Neural cell (in vitro differentiated cells): Measurements from ENCODE around the gene PEMT. TPM values are rescaled to one million over a fixed set of nuclear protein-coding genes. Genes with fewer than 3 reads are reported as not detected.

ENCODE experiments used
- H2AFZ ChIP-seq: fragments of 200-600, 300-800 bp; sonication (generic), shearing (Covaris generic); 2 replicates; pipeline ENCODE4 v1.6.0; 2014; ENCODE audit warnings: low read depth, mild to moderate bottlenecking, antibody characterized with exemption, low read length, moderate library complexity
- H3F3A ChIP-seq: fragments of 200-600 bp; shearing (Covaris generic); 2 replicates; pipeline ENCODE4 v1.6.1; 2016; ENCODE audit warnings: mild to moderate bottlenecking, moderate library complexity, mixed read lengths, antibody characterized with exemption, low read length; ENCODE audit not compliant: insufficient read depth, poor library complexity, severe bottlenecking
- H3K27ac ChIP-seq: fragments of 200-600, 300-800 bp; sonication (generic), shearing (Covaris generic); 2 replicates; pipeline ENCODE4 v1.5.1; 2014; ENCODE audit warnings: mild to moderate bottlenecking, low read length, moderate library complexity
- H3K27me3 ChIP-seq: fragments of 300-800, 200-600 bp; sonication (generic), shearing (Covaris generic); 2 replicates; pipeline ENCODE4 v1.6.0; 2014; ENCODE audit warnings: mild to moderate bottlenecking, low read depth, low read length, moderate library complexity; ENCODE audit not compliant: insufficient read depth
- H3K36me3 ChIP-seq: fragments of 300-800, 200-600 bp; sonication (generic), shearing (Covaris generic); 2 replicates; pipeline ENCODE4 v1.5.1; 2014; ENCODE audit warnings: mild to moderate bottlenecking, antibody characterized with exemption, low read length, moderate library complexity; ENCODE audit not compliant: insufficient read depth
- H3K4me2 ChIP-seq: fragments of 300-800, 200-600 bp; sonication (generic), shearing (Covaris generic); 2 replicates; pipeline ENCODE4 v1.6.0; 2014; ENCODE audit warnings: mild to moderate bottlenecking, low read length
- H3K4me3 ChIP-seq: fragments of 300-800, 200-600 bp; sonication (generic), shearing (Covaris generic); 2 replicates; pipeline ENCODE4 v1.5.1; 2014; ENCODE audit warnings: mild to moderate bottlenecking, low read length, moderate library complexity
- H3K79me2 ChIP-seq: fragments of 200-600 bp; shearing (Covaris generic); replicated peaks from 2 replicates; pipeline ENCODE4 v1.6.0; 2014; ENCODE audit warnings: mild to moderate bottlenecking, low read length, moderate library complexity; ENCODE audit not compliant: insufficient read depth
- H3K9ac ChIP-seq: fragments of 300-800, 200-600 bp; sonication (generic), shearing (Covaris generic); 2 replicates; pipeline ENCODE4 v1.6.1; 2016; ENCODE audit warnings: mild to moderate bottlenecking, low read length, mixed read lengths
- H3K9me2 ChIP-seq: fragments of 200-600 bp; shearing (Covaris generic); 2 replicates; pipeline ENCODE4 v1.6.1; 2016; ENCODE audit warnings: mild to moderate bottlenecking, low read length, mixed read lengths; ENCODE audit not compliant: insufficient read depth
- H3K9me3 ChIP-seq: fragments of 200-600, 300-800 bp; sonication (generic), shearing (Covaris generic); 2 replicates; pipeline ENCODE4 v1.6.1; 2016; ENCODE audit warnings: mild to moderate bottlenecking, mixed run types, low read length, moderate library complexity, mixed read lengths
- H4K20me1 ChIP-seq: fragments of 200-600 bp; shearing (Covaris generic); 2 replicates; pipeline ENCODE4 v1.6.1; 2016; ENCODE audit warnings: mild to moderate bottlenecking, mixed run types; ENCODE audit not compliant: insufficient read depth
- EP300 ChIP-seq: fragments of 450-650 bp; conservative IDR thresholded peaks from 2 replicates; pipeline ENCODE4 v1.6.1; 2014; ENCODE audit warnings: antibody characterized with exemption, mild to moderate bottlenecking, moderate library complexity; ENCODE audit not compliant: poor library complexity, severe bottlenecking
- EZH2 ChIP-seq: fragments of 200-600, 300-800 bp; shearing (Covaris generic), sonication (generic); IDR thresholded peaks from 2 replicates; pipeline ENCODE4 v1.6.1; 2014; ENCODE audit warnings: antibody characterized with exemption, low read length, borderline replicate concordance, mild to moderate bottlenecking; ENCODE audit not compliant: insufficient read depth, poor library complexity, severe bottlenecking
- MXI1 ChIP-seq: fragments of 450-650 bp; conservative IDR thresholded peaks from 2 replicates; pipeline ENCODE4 v1.6.1; 2014; ENCODE audit warnings: antibody characterized with exemption, mild to moderate bottlenecking; ENCODE audit not compliant: poor library complexity, severe bottlenecking
- POLR2AphosphoS5 ChIP-seq: IDR thresholded peaks from 2 replicates; pipeline ENCODE4 v1.6.1; 2012
- RAD21 ChIP-seq: fragments of 450-650 bp; conservative IDR thresholded peaks from 2 replicates; pipeline ENCODE4 v1.6.1; 2014; ENCODE audit warnings: antibody characterized with exemption, mild to moderate bottlenecking, moderate library complexity
- SMC3 ChIP-seq: fragments of 450-650 bp; conservative IDR thresholded peaks from 2 replicates; pipeline ENCODE4 v1.6.1; 2014; ENCODE audit warnings: antibody characterized with exemption, mild to moderate bottlenecking, moderate library complexity; ENCODE audit not compliant: poor library complexity
- TAF1 ChIP-seq: IDR thresholded peaks from 2 replicates; pipeline ENCODE4 v1.6.1; 2012; ENCODE audit warnings: low read depth
- polyA plus RNA-seq: library from polyadenylated mRNA; depleted of rRNA; stranded (reverse); fragments of >200 nt; gene quantifications from 2 replicates; pipeline ENCODE4 v1.2.3, GENCODE V29; 2014
- TF ChIP-seq, protein P1 (sequence below): IDR thresholded peaks from 2 replicates; pipeline ENCODE4 v1.6.1; 2012; ENCODE audit warnings: borderline replicate concordance
- TF ChIP-seq, protein P2 (sequence below): fragments of 450-650 bp; IDR thresholded peaks from 2 replicates; pipeline ENCODE4 v1.5.1; 2014; ENCODE audit warnings: antibody characterized with exemption, mild to moderate bottlenecking, moderate library complexity; ENCODE audit not compliant: poor library complexity, severe bottlenecking

The PEMT gene
- polyA plus RNA-seq, 1 donor from 2014 or later, result 71.7 TPM

DNA sequence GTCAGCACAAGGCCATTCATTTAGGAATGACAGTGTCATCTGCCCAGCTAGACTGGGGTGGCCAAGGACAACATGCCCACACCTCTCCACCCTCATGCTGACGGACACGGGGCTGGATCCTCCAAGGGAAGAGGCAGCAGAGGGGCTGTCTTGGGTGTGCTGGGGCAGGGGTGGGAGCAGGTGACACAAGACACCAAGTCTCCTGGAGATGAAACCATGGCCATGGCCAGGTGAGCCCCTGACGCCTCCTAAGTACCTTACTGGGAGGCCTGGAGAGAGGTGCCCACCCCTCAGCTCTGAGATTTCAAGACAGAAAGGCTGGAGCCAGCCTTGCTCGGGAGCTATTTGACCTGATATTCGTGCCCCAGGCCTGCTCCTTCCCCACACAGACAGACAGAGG is 86.4 kb downstream of the PEMT start:
- no peaks in the 10 kb centered on the region for H3K79me2 ChIP-seq
- no peak overlapping the region for H3K4me2 ChIP-seq
- no peaks in the 10 kb centered on the region for H3F3A ChIP-seq
- H2AFZ ChIP-seq, result no peak overlapping the region
- no peaks in the 10 kb centered on the region for H3K9me2 ChIP-seq
- H3K36me3 ChIP-seq, result no peaks in the 10 kb centered on the region
- no peak overlapping the region for H3K27ac ChIP-seq
- TF ChIP-seq EP300 (no peak), POLR2AphosphoS5 (no peak), RAD21 (no peak), TAF1 (no peak), EZH2 (no peak), SMC3 (no peak), MXI1 (no peak)
- TF ChIP-seq, protein P1, sequence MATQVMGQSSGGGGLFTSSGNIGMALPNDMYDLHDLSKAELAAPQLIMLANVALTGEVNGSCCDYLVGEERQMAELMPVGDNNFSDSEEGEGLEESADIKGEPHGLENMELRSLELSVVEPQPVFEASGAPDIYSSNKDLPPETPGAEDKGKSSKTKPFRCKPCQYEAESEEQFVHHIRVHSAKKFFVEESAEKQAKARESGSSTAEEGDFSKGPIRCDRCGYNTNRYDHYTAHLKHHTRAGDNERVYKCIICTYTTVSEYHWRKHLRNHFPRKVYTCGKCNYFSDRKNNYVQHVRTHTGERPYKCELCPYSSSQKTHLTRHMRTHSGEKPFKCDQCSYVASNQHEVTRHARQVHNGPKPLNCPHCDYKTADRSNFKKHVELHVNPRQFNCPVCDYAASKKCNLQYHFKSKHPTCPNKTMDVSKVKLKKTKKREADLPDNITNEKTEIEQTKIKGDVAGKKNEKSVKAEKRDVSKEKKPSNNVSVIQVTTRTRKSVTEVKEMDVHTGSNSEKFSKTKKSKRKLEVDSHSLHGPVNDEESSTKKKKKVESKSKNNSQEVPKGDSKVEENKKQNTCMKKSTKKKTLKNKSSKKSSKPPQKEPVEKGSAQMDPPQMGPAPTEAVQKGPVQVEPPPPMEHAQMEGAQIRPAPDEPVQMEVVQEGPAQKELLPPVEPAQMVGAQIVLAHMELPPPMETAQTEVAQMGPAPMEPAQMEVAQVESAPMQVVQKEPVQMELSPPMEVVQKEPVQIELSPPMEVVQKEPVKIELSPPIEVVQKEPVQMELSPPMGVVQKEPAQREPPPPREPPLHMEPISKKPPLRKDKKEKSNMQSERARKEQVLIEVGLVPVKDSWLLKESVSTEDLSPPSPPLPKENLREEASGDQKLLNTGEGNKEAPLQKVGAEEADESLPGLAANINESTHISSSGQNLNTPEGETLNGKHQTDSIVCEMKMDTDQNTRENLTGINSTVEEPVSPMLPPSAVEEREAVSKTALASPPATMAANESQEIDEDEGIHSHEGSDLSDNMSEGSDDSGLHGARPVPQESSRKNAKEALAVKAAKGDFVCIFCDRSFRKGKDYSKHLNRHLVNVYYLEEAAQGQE, result no peak
- TF ChIP-seq, protein P2, sequence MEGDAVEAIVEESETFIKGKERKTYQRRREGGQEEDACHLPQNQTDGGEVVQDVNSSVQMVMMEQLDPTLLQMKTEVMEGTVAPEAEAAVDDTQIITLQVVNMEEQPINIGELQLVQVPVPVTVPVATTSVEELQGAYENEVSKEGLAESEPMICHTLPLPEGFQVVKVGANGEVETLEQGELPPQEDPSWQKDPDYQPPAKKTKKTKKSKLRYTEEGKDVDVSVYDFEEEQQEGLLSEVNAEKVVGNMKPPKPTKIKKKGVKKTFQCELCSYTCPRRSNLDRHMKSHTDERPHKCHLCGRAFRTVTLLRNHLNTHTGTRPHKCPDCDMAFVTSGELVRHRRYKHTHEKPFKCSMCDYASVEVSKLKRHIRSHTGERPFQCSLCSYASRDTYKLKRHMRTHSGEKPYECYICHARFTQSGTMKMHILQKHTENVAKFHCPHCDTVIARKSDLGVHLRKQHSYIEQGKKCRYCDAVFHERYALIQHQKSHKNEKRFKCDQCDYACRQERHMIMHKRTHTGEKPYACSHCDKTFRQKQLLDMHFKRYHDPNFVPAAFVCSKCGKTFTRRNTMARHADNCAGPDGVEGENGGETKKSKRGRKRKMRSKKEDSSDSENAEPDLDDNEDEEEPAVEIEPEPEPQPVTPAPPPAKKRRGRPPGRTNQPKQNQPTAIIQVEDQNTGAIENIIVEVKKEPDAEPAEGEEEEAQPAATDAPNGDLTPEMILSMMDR, result no peak
- no peak overlapping the region for H3K9ac ChIP-seq
- no peaks in the 10 kb centered on the region for H3K27me3 ChIP-seq
- no peak overlapping the region for H3K4me3 ChIP-seq
- H3K9me3 ChIP-seq, result no peaks in the 10 kb centered on the region
- no peaks in the 10 kb centered on the region for H4K20me1 ChIP-seq

DNA sequence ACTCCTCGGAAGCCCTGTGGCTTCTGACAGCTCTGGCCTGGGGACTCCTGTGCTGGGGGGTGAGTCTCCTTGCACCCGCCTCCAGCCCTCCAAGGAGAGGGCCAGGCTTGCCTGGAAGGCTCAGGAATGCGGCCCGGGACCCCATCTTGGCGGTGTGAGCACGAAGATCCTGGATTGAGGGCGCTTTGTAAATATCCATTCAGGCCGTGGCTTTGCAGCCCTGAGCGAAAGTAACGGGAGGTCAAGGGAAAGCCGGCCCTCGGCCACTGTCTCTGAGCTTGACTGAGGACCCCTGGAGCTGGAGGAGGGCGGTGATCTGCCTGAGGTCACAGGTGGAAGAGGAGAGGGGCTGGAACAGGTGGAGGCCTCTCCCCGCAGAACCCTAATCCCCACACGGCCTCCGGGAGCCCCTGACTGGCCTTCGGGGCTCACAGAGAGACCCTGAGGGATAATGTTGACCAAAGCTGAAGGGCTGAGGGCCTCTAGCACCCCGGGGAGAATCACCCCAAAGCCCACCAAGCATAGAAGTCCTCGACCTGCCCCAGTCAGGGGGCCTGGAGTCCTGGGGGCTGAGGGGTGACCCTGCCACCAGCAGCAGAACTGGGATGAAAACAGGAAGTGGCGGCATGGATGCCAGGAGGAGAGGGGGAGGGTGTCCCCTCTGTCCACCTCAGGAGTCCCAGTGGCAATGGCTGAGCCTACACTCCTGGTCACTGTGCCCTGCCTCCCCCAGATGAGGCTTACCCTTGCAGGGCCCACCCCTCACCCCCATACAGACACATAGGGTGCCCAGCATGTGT is 87.0 kb downstream of the PEMT start:
- H4K20me1 ChIP-seq, result no peaks in the 10 kb centered on the region
- no peak overlapping the region for H3K9ac ChIP-seq
- no peak overlapping the region for H2AFZ ChIP-seq
- no peaks in the 10 kb centered on the region for H3F3A ChIP-seq
- TF ChIP-seq POLR2AphosphoS5, result no peak
- H3K4me3 ChIP-seq, result no peak overlapping the region
- no peaks in the 10 kb centered on the region for H3K79me2 ChIP-seq
- H3K4me2 ChIP-seq, result no peak overlapping the region
- no peaks in the 10 kb centered on the region for H3K9me2 ChIP-seq
- no peaks in the 10 kb centered on the region for H3K27me3 ChIP-seq
- peak overlapping the region; percentile 28 for H3K27ac ChIP-seq
- no peaks in the 10 kb centered on the region for H3K36me3 ChIP-seq
- no peaks in the 10 kb centered on the region for H3K9me3 ChIP-seq
